Fibroblast of lung (primary cell): Measurements from ENCODE around the gene ETHE1.

Source experiments
- EZH2 ChIP-seq: IDR thresholded peaks from 2 replicates; pipeline ENCODE4 v1.5.1; 2012; ENCODE audit warnings: low read length, control low read depth, mild to moderate bottlenecking; ENCODE audit errors: missing control alignments
- TF ChIP-seq, protein P1 (sequence below), 2 donors: IDR thresholded peaks in 1 of 2; conservative IDR thresholded peaks in 1 of 2; 1 replicate in 1 of 2; 2 replicates in 1 of 2; pipeline ENCODE4 v1.5.1; 2011 to 2012; ENCODE audit warnings: low read length in 2 of 2, control low read depth in 1 of 2, inconsistent platforms in 1 of 2, low read depth in 1 of 2, mild to moderate bottlenecking in 1 of 2

DNA sequence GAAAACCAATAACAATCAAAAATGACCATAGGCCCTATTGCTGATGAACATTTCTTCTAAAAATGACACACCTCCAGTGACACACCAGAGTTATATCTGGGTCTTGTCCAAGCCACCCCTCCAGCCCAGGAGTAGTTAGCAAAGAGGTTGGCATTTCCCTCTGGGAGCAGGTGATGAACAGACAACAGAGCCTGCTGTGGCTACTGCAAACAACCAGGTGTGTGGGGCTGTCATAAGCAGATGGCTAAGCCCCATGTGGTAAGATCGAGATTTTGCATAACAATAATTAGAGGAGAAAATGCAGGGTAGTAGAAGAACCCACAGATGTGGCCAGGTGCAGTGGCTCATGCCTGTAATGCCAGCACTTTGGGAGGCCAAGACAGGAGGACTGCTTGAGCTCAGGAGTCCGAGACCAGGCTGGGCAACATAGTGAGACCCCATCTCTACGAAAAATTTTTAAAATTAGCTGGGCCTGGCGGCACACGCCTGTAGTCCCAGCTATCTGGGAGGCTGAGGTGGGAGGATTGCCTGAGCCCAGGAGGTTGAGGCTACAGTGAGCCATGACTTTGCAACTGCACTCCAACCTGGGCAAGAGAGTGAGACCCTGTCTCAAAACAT, 43.3 kb upstream of the ETHE1 start:
- TF ChIP-seq, protein P1, sequence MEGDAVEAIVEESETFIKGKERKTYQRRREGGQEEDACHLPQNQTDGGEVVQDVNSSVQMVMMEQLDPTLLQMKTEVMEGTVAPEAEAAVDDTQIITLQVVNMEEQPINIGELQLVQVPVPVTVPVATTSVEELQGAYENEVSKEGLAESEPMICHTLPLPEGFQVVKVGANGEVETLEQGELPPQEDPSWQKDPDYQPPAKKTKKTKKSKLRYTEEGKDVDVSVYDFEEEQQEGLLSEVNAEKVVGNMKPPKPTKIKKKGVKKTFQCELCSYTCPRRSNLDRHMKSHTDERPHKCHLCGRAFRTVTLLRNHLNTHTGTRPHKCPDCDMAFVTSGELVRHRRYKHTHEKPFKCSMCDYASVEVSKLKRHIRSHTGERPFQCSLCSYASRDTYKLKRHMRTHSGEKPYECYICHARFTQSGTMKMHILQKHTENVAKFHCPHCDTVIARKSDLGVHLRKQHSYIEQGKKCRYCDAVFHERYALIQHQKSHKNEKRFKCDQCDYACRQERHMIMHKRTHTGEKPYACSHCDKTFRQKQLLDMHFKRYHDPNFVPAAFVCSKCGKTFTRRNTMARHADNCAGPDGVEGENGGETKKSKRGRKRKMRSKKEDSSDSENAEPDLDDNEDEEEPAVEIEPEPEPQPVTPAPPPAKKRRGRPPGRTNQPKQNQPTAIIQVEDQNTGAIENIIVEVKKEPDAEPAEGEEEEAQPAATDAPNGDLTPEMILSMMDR (conservative IDR thresholded peaks at IDR 0.05 in 1 of 2, IDR thresholded peaks at IDR 0.05 in 1 of 2; ENCODE audit: low read depth in 1 of 2, low read length in 2 of 2) = no peak
- no peak for TF ChIP-seq EZH2
